SIG-M5 treated with dmso at 0.1 percent for 504 hours (cell line): ENCODE results near the gene FAM83C.
A peak's percentile ranks its signal among the peaks of the same experiment; 100 is the strongest.

Experiments used
- DNase-seq: peaks from one replicate; lab custom pipeline; 2025; ENCODE audit not compliant: unreplicated experiment; lab: John Stamatoyannopoulos, UW

The FAM83C gene

GRCh38 chr20:35291654-35292503 is at the start of gene FAM83C:
Gene FAM83C, minus strand, starts transcription at chr20:35292425. Its CDS starts 121 bp downstream, at chr20:35292304.
- no peak for DNase-seq

DNA sequence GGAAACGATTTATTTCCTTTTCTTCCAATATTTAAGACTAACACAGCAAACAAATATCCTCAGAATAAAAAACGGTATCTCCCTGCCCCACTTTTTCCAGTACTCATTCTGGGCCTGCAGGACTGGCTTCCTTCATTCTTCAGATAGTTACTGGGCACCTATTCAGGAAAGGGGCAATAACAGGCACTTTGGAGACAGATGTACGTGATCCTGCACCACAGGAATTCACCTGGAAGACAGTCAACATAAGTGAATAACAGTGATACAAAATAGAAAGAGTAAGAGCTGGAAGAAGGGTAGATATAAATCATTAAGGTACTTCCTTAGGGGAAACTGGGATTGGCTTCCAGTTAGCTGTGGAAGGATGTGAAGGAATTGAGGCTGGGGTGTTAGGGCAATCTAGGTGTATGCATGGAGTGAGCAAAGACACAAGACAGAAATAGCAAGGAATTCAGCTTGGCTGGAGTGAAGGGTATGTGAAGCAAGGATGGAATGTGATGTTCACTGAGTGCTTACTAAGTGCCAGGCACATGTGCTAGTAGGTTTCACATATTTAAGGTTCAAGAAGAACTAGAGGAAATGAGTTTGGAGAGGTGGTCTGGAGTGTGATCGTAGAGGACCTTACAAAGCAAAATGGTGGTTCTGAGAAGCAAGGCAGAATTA is 49.3 kb upstream of the FAM83C start:
- no peak for DNase-seq

DNA sequence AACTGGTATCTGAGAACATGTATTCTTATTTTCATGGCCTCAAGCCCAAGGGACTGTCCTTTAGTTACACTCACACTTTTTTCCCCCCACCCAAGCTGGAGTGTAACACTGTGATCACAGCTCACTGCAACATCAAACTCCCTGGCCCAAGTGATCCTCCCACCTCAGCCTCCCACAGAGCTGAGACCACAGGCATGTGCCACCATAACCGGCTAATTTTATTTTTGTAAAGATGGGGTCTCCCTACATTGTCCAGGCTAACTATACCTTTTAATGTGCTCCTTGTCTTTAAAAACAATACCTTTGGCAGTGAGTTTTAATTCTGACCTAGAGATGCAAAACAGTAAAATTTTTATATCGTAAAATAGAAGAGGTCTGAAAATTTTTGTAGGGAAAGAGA is 48.2 kb upstream of the FAM83C start:
- DNase-seq = no peak

DNA sequence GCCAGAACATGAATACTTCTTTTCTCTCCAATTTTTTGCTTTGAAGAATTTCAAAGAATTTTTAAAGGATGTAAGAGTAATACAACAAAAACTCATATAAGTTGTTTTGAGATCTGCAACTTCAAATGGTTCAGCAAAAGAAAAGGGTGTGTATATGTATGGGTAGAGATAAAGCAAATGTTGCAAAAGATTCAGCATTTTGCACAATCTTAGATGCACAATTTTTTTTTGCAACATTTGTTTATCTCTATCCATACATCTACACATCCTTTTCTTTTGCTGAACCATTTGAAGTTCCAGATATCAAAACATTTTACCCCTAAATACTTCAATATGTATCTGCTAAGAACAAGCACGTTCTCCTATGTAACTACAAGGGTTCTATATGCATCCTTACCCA is 47.4 kb upstream of the FAM83C start:
- no peak for DNase-seq

GRCh38 chr20:35339007-35339406 is 46.8 kb upstream of the FAM83C start:
- no peak for DNase-seq

- DNase-seq = no peak
These were observed 42.3 kb upstream of the FAM83C start for GRCh38 chr20:35334311-35335101.

GRCh38 chr20:35333606-35334005 is 41.4 kb upstream of the FAM83C start:
- no peak for DNase-seq

- DNase-seq = no peak
These were observed 40.4 kb upstream of the FAM83C start for GRCh38 chr20:35332540-35333200.

- peak; percentile 59 for DNase-seq
These were observed 37.4 kb upstream of the FAM83C start for GRCh38 chr20:35329435-35330139.

- DNase-seq = no peak
These were observed 36.5 kb upstream of the FAM83C start for GRCh38 chr20:35328689-35329088.

GRCh38 chr20:35328095-35328685 is 36.0 kb upstream of the FAM83C start:
- DNase-seq = no peak

DNA sequence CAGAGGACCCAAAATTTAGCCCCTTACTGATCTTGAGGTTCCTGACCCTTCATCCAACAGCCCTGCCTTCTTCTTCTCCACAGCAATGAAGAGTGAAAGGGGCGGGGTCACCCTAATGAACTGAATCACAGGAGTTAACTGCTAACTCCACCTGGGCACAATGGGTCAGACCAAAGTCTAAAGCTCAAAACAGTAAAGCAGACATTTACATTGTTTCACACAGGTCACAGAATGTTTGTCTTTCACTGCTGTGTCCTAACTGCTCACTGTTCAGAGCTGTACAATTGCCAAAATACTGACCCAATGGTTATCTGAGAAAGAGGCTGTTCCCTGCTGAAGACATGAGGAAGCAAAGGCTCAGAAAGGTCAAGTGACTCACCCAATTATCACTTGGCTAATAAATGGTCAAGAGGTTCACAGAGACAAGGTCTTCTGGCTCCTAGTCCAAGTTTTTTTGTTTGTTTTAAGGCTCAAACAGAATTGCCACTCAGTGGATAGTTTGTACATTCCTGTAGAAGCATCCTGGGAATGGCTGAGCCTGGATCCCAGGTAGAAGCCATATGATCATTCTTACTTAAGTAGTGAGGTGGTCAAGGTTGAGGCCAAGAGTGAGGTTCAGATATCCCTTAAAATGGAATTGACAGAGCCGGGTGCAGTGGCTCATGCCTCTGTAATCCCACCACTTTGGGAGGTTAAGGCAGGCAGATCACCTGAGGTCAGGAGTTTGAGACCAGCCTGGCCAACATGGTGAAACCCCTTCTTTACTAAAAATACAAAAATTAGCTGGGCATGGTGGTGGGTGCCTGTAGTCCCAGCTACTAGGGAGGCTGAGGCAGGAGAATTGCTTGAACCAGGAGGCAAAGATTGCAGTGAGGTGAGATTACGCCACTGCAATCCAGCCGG is 35.1 kb upstream of the FAM83C start:
- DNase-seq = no peak

GRCh38 chr20:35326740-35327073 is 34.5 kb upstream of the FAM83C start:
- DNase-seq = no peak

GRCh38 chr20:35326021-35326739 is 34.0 kb upstream of the FAM83C start:
- peak; percentile 72 for DNase-seq

GRCh38 chr20:35325401-35325800 is 33.2 kb upstream of the FAM83C start:
- no peak for DNase-seq

- DNase-seq = no peak
These were observed 28.3 kb upstream of the FAM83C start for GRCh38 chr20:35320396-35321126.

GRCh38 chr20:35319871-35320197 is 27.6 kb upstream of the FAM83C start:
- DNase-seq = no peak
